ENCODE results near the gene FYN.

GRCh38 chr6:111667931-111668330 is 205.3 kb downstream of the FYN start:
- TF ChIP-seq GABPA (tag; conservative IDR thresholded peaks at IDR 0.05; ENCODE audit: low read depth) (no peak), CTCF (IDR thresholded peaks at IDR 0.05 in 2 of 3, conservative IDR thresholded peaks at IDR 0.05 in 1 of 3; ENCODE audit: insufficient read depth in 2 of 3, low read depth in 1 of 3, low read length in 3 of 3) (no peak), NRF1 (conservative IDR thresholded peaks at IDR 0.05 in 1 of 2, IDR thresholded peaks at IDR 0.05 in 1 of 2) (no peak), POLR2A (conservative IDR thresholded peaks at IDR 0.05) (no peak), CHD2 (IDR thresholded peaks at IDR 0.05; ENCODE audit: low read depth, low read length) (no peak), ZFX (CRISPR knock-in tag; IDR thresholded peaks at IDR 0.05) (no peak), ZNF232 (CRISPR knock-in tag; IDR thresholded peaks at IDR 0.05) (no peak), DLX4 (CRISPR knock-in tag; IDR thresholded peaks at IDR 0.05) (no peak), NFIC (IDR thresholded peaks at IDR 0.05) (no peak)

Measured in K562 (cell line).